DOHH2 (cell line): ENCODE measurements around the gene CCBE1.

Experiments used
- H3F3A ChIP-seq: fragments of 200-600 bp; sonication (generic), shearing (Covaris generic); 2 replicates; pipeline ENCODE4 v1.6.0; 2016; ENCODE audit warnings: antibody characterized with exemption, mild to moderate bottlenecking; ENCODE audit not compliant: control insufficient read depth, insufficient read depth
- H3K27ac ChIP-seq: fragments of 200-600 bp; sonication (generic); 2 replicates; pipeline ENCODE4 v1.5.1; 2014; ENCODE audit warnings: low read depth, mild to moderate bottlenecking, low read length, moderate library complexity
- H3K27me3 ChIP-seq: fragments of 200-600 bp; sonication (generic); 2 replicates; pipeline ENCODE4 v1.6.1; 2014; ENCODE audit warnings: mild to moderate bottlenecking, low read length, mixed read lengths; ENCODE audit not compliant: control insufficient read depth
- H3K36me3 ChIP-seq: fragments of 200-600 bp; sonication (generic); 2 replicates; pipeline ENCODE4 v1.6.1; 2014; ENCODE audit warnings: mild to moderate bottlenecking, low read length, moderate library complexity, mixed read lengths; ENCODE audit not compliant: control insufficient read depth
- H3K4me1 ChIP-seq: fragments of 200-600 bp; sonication (generic); 2 replicates; pipeline ENCODE4 v1.6.1; 2014; ENCODE audit warnings: mild to moderate bottlenecking, low read length, mixed read lengths; ENCODE audit not compliant: control insufficient read depth
- H3K4me2 ChIP-seq: fragments of 200-600 bp; sonication (generic); 2 replicates; pipeline ENCODE4 v1.6.0; 2014; ENCODE audit warnings: mild to moderate bottlenecking, low read length, moderate library complexity
- H3K4me3 ChIP-seq: fragments of 200-600 bp; sonication (generic); 2 replicates; pipeline ENCODE4 v1.5.1; 2014; ENCODE audit warnings: mild to moderate bottlenecking, low read length, mixed read lengths
- H3K79me2 ChIP-seq: fragments of 200-600 bp; sonication (generic); 2 replicates; pipeline ENCODE4 v1.6.1; 2014; ENCODE audit warnings: mild to moderate bottlenecking, low read length, mixed read lengths; ENCODE audit not compliant: control insufficient read depth
- H3K9me2 ChIP-seq: fragments of 200-600 bp; sonication (generic); replicated peaks from 2 replicates; pipeline ENCODE4 v1.6.1; 2014; ENCODE audit warnings: mild to moderate bottlenecking, low read length, mixed read lengths; ENCODE audit not compliant: control insufficient read depth
- H3K9me3 ChIP-seq: fragments of 200-600 bp; sonication (generic); 2 replicates; pipeline ENCODE4 v1.6.1; 2014; ENCODE audit warnings: antibody characterized with exemption, low read length, mixed read lengths; ENCODE audit not compliant: control insufficient read depth, insufficient read depth
- H4K20me1 ChIP-seq: fragments of 200-600 bp; sonication (generic); 2 replicates; pipeline ENCODE4 v1.6.0; 2014; ENCODE audit warnings: low read depth, mild to moderate bottlenecking, antibody characterized with exemption, low read length, moderate library complexity; ENCODE audit not compliant: control insufficient read depth, insufficient read depth
- CTCF ChIP-seq: fragments of 200-600 bp; sonication (generic); IDR thresholded peaks from one replicate; pipeline ENCODE4 v1.5.1; 2014; ENCODE audit warnings: antibody characterized with exemption, mild to moderate bottlenecking, low read depth, low read length; ENCODE audit not compliant: poor library complexity, severe bottlenecking
- EZH2phosphoT487 ChIP-seq: fragments of 200-600 bp; sonication (generic); IDR thresholded peaks from 2 replicates; pipeline ENCODE4 v1.6.1; 2017; ENCODE audit warnings: borderline replicate concordance, mild to moderate bottlenecking, antibody characterized with exemption, low read length, moderate library complexity, mixed read lengths

CCBE1 gene

DNA sequence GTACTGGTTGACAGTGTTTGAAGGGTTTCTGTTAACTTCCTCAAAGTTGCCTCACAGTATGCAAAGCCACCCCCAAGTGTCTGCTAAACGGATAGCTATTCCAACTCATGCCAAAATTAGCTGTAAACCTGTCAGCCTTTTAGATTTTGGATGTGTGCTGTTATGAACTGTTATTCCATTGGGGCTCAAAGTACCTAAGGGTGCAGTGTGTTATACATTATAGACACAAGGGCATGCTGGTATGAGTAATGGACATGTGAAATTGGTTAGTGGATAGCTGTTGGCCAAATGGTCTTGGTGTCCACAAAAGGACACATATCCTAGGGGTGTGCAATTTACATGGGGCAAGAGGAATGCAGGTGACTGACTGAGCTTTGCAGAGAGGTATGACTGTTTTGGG is 33.7 kb upstream of the CCBE1 start:
- Histone ChIP-seq H3K4me2 (no peak overlapping the region), H3K36me3 (no peaks in the 10 kb centered on the region), H3K27ac (no peak overlapping the region), H3K9me3 (no peaks in the 10 kb centered on the region), H3K27me3 (peaks cover 4% of the 10 kb centered on the region; the same call in 1 of the 2 replicates), H3K79me2 (no peaks in the 10 kb centered on the region), H4K20me1 (no peaks in the 10 kb centered on the region), H3F3A (no peaks in the 10 kb centered on the region), H3K9me2 (no peaks in the 10 kb centered on the region), H3K4me1 (no peaks in the 10 kb centered on the region), H3K4me3 (no peak overlapping the region)
- no peak for TF ChIP-seq EZH2phosphoT487
- no peak for TF ChIP-seq CTCF

GRCh38 chr18:59729781-59730180 is 32.6 kb upstream of the CCBE1 start:
- TF ChIP-seq CTCF (no peak), EZH2phosphoT487 (no peak)
- H3F3A ChIP-seq = no peaks in the 10 kb centered on the region
- H3K4me2 ChIP-seq = no peak overlapping the region
- H3K9me2 ChIP-seq = no peaks in the 10 kb centered on the region
- H4K20me1 ChIP-seq = no peaks in the 10 kb centered on the region
- H3K36me3 ChIP-seq = no peaks in the 10 kb centered on the region
- H3K79me2 ChIP-seq = no peaks in the 10 kb centered on the region
- no peak overlapping the region for H3K27ac ChIP-seq
- H3K9me3 ChIP-seq = no peaks in the 10 kb centered on the region
- no peaks in the 10 kb centered on the region for H3K4me1 ChIP-seq
- peaks cover 4% of the 10 kb centered on the region; the same call in 1 of the 2 replicates for H3K27me3 ChIP-seq
- no peak overlapping the region for H3K4me3 ChIP-seq

GRCh38 chr18:59728816-59729215 is 31.6 kb upstream of the CCBE1 start:
- Histone ChIP-seq H3K9me2 (no peaks in the 10 kb centered on the region), H3K9me3 (no peaks in the 10 kb centered on the region), H3K36me3 (no peaks in the 10 kb centered on the region), H3K79me2 (no peaks in the 10 kb centered on the region), H3K27me3 (peaks cover 4% of the 10 kb centered on the region; the same call in 1 of the 2 replicates), H4K20me1 (no peaks in the 10 kb centered on the region), H3K4me2 (no peak overlapping the region), H3F3A (no peaks in the 10 kb centered on the region), H3K27ac (no peak overlapping the region), H3K4me3 (no peak overlapping the region), H3K4me1 (no peaks in the 10 kb centered on the region)
- no peak for TF ChIP-seq EZH2phosphoT487

DNA sequence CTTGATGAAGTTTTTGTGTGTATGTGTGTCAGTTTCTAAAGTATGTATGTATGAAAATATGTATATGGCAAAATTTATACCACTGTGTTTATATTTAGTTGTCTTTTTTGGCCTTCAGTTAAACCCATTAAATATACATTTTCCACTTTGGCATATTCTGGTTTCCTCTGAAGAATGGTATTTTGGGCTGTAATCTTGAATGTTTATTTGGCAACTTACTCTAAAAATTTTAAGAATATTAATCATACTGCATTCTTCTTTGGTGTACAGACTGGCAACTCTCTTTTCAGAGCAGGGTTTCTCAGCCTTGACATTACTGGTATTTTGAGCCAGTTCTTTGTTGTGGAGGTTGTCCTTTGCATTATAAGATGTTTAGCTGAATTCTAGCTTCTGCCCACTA is 27.9 kb upstream of the CCBE1 start:
- no peak for TF ChIP-seq CTCF
- no peak for TF ChIP-seq EZH2phosphoT487
- H3K79me2 ChIP-seq = no peaks in the 10 kb centered on the region
- no peaks in the 10 kb centered on the region for H3F3A ChIP-seq
- H3K36me3 ChIP-seq = no peaks in the 10 kb centered on the region
- H3K9me3 ChIP-seq = no peaks in the 10 kb centered on the region
- H3K4me1 ChIP-seq = no peaks in the 10 kb centered on the region
- H3K27me3 ChIP-seq = peaks cover 3% of the 10 kb centered on the region
- H3K27ac ChIP-seq = no peak overlapping the region
- no peaks in the 10 kb centered on the region for H3K9me2 ChIP-seq
- H3K4me2 ChIP-seq = no peak overlapping the region
- no peak overlapping the region for H3K4me3 ChIP-seq
- no peaks in the 10 kb centered on the region for H4K20me1 ChIP-seq
